ENCODE results near the gene CCHCR1.

Gene CCHCR1

DNA sequence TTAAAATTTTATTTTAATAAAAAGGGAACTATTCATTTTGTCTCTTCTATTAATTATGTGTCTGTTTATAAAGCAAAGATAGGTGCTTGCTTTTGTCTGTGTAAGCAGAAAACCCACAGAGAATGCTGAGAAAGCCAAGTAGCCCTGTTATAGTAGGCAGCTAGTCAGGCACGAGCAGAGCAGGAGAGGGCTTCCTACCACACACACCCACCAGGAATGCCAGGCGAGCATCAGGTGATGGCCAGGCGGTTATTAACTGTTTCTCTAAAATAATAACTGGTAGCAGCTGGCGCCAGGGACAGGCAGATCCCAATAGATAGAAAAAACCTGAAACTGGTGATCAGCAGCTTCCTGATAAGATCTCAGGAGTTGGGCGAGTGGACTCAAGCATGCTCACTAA, 60.9 kb downstream of the CCHCR1 start:
- no peak for DNase-seq

DNA sequence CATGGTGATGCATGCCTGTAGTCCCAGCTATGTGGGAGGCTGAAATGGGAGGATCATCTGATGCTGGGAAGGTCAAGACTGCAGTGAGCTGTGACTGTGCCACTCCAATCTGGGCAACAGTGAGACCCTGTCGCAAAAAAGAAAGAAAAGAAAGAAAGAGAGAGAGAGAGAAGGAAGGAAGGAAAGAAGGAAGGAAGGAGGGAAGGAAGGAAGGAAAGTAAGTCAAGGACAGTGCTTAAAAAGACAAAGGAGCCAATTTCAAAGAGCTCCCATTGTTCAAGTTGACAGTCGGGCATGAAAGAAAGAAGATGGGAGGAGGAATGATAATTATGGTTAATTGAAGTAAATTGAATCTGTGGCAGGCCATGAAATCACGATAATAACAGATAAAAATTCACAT, 61.4 kb downstream of the CCHCR1 start:
- no peak for DNase-seq

DNA sequence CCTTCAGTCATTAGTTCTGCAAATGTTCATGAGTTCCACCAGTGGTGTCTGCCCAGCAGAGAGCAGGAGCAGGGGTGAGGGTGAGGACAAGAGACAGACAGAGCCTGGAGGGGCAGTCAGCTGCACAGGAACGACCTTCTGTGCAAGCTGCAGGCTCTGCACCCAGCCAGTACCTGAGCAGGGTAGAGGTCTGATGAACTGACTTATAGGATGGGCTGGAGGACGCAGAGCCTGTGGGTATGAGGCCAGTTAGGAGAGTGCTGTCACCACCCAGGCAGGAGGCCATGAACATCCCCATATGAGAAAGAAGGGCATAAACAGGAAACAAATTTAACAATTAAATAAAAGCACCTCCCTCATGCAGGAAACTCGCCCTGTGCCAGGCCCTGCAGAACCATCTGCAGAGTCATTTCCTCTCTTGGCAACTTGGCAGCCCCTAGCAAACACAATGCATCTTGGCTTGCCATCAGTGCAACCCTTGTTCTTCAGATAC, 63.2 kb downstream of the CCHCR1 start:
- no peak for DNase-seq

DNA sequence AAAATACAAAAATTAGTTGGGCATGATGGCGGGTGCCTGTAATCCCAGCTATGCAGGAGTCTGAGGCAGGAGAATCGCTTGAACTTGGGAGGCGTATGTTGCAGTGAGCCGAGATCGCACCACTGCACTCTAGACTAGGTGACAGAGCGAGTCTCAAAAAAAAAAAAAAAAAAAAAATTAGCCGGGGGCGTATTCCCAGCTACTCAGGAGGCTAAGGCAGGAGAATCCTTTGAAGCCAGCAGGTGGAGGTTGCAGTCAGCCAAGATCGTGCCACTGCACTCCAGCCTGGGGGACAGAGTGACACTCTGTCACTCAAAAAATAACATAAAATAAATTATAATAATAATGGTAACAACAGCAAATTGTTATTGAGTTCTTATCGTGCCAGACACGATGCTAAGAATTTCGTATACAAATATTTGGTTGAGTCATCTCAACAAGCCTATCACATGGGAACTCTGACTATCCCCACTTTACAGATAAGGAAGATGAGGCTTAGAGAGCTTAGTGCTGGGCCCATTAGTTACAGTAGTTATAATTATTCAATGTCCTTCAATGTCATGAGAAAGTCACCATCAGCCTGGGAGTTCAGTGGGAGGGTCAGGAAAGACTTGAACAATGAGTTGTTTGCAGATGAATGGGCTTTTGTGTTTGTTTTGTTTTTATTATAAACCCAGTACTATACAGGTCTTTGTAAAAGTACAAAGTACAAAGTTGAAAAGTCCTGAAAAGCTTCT, 64.7 kb downstream of the CCHCR1 start:
- no peak for DNase-seq
